HK-2 (cell line): ENCODE measurements around the gene ECE2.
"Not testable (repeated sequence)": the region's sequence is repeated elsewhere in the genome, so short reads cannot be mapped to it uniquely, and the experiment has no call there.

ENCODE experiments used
- DNase-seq: peaks from one replicate; pipeline ENCODE4 v3.0.0-alpha.2; 2018; ENCODE audit not compliant: unreplicated experiment

Gene ECE2

DNA sequence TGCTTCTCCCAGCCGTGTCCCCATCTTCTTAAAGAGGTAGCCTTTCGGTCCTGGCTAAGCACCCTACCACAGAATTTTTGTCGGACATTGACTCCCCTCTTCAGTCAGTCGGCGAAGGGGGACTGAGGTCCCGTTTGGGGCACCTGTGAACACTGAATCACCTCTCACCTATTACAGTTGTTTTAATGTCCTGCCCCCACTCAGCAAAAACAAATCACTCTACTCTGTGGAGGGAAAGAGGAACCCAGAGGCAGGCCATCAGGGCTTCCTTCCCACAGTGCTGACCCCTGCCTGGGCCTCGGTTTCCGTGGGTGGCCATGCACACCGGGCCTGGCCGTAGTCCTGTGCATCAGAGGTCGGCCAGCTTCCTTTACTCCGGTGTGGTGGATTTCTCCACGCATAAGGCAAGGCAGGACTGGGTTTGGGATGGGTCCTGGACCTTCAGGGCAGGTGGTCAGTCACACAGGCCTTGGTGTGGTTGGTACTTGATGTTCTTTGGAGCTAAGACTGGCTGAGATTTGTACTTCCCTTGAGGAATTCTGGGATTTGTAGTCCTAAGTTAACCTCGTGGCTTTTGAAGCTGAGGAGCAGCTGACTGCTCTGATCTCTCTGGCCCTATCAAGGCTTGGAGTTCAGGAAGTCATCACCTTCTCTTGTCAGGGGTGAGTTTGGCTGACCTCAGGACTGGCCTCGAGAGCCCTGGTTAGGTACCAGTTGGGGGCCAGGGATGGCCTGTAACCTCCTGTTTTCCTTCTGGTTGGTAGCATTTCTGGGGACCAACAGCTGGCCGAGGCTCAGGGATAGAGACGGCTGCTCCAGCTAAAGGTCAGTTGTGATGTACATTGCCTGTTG, 61.0 kb downstream of the ECE2 start:
- DNase-seq: peak; percentile 46

DNA sequence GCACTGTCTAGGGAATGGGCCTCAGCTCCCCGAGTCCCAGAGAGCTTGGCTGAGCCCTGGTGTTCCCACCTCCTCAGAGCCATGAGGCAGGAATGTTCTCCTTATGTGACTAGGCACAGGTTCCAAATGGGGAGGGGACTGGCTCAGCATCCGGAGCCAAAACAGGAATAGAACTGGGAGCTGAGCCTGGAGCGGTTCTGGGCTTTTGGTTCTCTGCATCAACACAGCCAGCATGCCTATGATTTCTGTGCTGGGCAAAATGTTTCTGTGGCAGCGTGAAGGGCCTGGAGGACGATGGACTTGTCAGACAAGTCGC, 61.5 kb downstream of the ECE2 start, which contains the start of gene FAM131A:
Gene FAM131A, plus strand, starts transcription at position 202 of the 316 bp plus-strand sequence. Its CDS starts 31 bp downstream, at position 233.
- no peak for DNase-seq

DNA sequence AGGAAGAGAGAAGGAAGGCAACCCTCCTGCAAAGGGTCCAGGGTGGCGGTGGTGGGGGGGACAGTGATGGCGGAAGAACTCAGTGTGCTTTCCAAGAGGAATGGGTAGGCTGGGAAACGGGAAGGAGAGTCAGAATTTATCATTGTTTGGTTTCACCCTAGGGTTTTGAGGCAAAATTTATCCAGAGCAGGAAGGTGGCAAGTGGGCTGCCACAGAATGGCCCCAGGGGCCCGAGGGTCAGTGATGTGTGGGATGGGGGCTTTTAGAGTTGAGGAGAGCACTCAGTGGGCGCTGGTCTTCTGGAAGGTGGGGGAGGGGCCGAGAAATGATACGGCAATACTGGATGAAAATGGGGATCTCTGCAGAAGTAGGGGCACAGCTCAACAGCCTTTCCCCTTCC, 62.2 kb downstream of the ECE2 start:
- DNase-seq: no peak

DNA sequence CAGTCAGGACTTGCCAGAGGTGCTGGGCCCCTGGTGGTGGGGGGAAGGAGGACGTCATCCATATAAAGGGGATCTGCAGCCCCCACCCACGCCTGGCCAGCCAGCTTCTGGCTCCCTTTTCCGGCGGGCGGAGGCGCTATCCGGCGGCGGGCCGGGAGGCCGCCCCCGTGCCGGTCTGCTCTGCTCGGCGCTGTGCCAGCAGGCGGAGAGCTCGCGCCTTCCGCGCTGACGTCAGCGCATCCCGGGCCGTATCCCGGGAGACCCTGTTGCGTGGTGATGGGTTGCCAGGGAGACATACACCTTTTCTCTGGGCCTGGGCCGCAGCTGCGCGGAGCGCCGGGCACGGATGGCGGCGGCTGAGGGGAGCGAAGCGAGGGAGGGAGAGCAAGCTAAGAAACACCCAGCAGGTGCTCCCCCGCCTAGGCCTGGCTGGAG, 62.7 kb downstream of the ECE2 start:
- no peak for DNase-seq

DNA sequence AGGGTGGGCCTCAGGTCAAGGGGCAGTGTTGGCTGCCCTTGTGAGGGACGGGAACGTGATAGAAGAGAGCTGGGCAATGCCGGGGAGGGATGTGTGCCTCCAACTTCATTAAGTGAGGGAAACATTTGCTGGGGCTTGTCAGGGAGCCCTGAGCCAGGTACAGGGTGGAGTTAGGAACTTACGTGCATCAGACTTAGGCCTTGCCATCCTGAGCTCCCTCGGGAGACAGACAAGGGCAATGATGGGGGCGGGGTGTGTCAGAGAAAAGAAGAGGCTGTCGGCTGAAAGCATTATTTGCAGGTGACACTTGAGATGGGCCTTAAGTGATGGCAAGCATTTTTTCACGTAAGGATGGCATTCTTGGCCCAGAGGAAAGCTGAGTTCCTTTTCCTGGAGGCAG, 63.2 kb downstream of the ECE2 start:
- no peak for DNase-seq

DNA sequence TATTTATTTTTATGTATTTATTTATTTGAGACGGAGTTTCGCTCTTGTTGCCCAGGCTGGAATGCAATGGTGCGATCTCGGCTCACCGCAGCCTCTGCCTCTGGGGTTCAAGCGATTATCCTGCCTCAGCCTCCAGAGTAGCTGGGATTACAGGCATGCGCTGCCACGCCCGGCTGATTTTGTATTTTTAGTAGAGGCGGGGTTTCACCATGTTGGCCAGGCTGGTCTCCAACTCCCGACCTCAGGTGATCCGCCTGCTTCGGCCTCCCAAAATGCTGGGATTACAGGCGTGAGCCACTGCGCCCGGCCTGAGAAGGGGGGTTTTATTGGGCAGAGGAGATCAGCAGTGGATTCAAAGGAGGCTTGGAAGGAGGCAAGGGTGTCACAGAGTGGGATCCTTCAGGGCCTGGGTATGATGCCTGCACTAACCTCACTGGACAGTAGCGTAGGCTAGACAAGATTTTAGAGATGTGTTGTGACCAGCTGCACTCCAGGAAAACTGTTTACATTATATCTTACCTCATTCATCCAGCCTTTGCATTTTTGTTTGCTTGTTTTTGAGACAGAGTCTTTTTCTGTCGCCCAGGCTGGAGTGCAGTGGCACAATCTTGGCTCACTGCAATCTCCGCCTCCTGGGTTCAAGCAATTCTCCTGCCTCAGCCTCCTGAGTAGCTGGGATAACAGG, 63.8 kb downstream of the ECE2 start:
- DNase-seq: not testable (repeated sequence)

DNA sequence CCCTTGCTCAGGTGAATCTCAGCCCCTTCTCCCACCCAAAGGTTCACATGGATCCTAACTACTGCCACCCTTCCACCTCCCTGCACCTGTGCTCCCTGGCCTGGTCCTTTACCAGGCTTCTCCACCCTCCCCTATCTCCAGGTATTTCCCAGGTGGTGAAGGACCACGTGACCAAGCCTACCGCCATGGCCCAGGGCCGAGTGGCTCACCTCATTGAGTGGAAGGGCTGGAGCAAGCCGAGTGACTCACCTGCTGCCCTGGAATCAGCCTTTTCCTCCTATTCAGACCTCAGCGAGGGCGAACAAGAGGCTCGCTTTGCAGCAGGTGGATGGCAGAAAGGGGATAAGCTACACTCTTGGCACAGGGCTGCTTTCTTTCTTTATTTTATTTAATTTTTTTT, 66.1 kb downstream of the ECE2 start:
- no peak for DNase-seq
